ENCODE results near the gene NT5M. TPM values are rescaled to one million over a fixed set of nuclear protein-coding genes. Genes with fewer than 3 reads are reported as not detected.

NT5M gene
- total RNA-seq, 1 donor from 2014 or later = 5.9 TPM

DNA sequence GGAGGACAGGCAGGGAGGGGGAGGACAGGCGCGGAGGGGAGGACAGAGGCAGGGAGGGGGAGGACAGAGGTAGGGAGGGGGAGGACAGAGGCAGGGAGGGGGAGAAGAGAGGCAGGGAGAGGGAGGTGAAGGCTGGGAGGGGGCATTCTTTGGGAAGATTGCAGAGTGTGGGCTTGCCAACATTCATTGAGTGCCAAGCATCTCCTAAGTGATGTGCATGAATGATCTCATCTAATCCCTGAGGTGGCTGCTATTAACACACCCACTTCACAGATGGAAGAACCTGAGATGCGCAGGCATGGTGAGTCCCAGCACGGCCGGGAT is 58.3 kb downstream of the NT5M start:
- Mint-ChIP-seq H3K27me3 (peaks cover 11% of the 10 kb centered on the region), H3K36me3 (no peaks in the 10 kb centered on the region), H3K4me1 (ENCODE audit: unreplicated experiment) (peaks cover 7% of the 10 kb centered on the region), H3K27ac (no peak overlapping the region), H3K4me3 (no peak overlapping the region), H3K9me3 (peaks cover 18% of the 10 kb centered on the region)
- DNase-seq (ENCODE audit: extremely low spot score, unreplicated experiment) = no peak
- TF ChIP-seq, protein P1, sequence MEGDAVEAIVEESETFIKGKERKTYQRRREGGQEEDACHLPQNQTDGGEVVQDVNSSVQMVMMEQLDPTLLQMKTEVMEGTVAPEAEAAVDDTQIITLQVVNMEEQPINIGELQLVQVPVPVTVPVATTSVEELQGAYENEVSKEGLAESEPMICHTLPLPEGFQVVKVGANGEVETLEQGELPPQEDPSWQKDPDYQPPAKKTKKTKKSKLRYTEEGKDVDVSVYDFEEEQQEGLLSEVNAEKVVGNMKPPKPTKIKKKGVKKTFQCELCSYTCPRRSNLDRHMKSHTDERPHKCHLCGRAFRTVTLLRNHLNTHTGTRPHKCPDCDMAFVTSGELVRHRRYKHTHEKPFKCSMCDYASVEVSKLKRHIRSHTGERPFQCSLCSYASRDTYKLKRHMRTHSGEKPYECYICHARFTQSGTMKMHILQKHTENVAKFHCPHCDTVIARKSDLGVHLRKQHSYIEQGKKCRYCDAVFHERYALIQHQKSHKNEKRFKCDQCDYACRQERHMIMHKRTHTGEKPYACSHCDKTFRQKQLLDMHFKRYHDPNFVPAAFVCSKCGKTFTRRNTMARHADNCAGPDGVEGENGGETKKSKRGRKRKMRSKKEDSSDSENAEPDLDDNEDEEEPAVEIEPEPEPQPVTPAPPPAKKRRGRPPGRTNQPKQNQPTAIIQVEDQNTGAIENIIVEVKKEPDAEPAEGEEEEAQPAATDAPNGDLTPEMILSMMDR (conservative IDR thresholded peaks at IDR 0.05) = no peak

DNA sequence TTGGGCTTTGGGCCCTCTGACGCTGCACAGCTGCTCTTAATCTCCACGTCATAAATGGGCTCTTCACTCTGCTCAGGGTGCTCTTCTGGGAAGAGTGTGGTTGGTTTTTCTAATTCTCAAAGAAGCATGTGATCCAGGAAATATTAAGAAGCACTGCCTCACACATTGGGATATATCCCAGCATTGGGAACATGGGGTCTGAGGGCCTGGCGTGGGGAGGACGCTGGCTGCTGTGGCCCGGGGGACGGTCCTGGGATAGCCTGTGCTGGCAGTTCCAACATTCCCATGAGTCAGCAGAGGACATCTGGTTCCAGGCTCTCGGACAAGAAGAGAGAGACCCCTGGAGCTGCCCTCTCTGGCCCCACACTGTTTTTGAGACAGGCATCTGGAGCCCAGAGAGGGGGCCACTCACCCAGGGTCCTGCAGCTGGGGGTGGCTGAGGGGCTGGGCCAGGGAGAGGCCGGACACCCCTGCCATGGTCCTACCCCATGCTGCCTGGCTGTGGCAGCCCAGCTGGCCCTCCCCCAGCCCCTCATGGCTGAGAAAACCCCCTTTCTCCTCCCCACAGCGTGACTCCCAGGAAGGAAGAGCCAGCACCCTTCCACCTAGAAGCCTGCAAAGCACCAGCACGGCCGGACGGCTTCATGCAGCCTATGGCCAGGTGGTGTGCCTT is 58.8 kb downstream of the NT5M start:
- peaks cover 9% of the 10 kb centered on the region for H3K4me1 Mint-ChIP-seq (ENCODE audit: unreplicated experiment)
- no peaks in the 10 kb centered on the region for H3K36me3 Mint-ChIP-seq
- peaks cover 14% of the 10 kb centered on the region for H3K27me3 Mint-ChIP-seq
- TF ChIP-seq, protein P1 (conservative IDR thresholded peaks at IDR 0.05) = no peak
- DNase-seq (ENCODE audit: extremely low spot score, unreplicated experiment) = no peak
- peaks cover 18% of the 10 kb centered on the region for H3K9me3 Mint-ChIP-seq
- no peak overlapping the region for H3K4me3 Mint-ChIP-seq
- no peak overlapping the region for H3K27ac Mint-ChIP-seq

DNA sequence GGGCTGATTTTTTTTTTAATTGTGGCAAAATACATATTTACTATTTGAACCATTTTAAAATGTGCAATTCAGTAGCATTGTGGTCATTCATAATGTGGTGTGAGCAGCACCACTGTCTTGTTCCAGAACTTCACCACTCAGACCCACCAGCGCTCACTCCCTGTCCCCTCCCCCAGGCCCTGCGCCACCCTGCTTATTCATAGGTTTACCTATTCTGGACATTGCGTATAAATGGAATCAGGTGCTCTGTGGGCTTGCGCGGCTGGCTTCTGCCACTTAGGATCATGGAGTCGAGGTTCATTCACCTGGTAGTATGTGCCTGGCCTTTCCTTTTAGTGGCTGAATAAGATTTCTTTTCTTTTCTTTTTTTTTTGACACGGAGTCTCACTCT is 59.4 kb downstream of the NT5M start:
- TF ChIP-seq, protein P1 (conservative IDR thresholded peaks at IDR 0.05) = no peak
- H3K9me3 Mint-ChIP-seq = peaks cover 18% of the 10 kb centered on the region
- no peak for DNase-seq (ENCODE audit: extremely low spot score, unreplicated experiment)
- H3K4me1 Mint-ChIP-seq (ENCODE audit: unreplicated experiment) = peaks cover 14% of the 10 kb centered on the region
- no peaks in the 10 kb centered on the region for H3K36me3 Mint-ChIP-seq
- H3K27ac Mint-ChIP-seq = no peak overlapping the region
- H3K27me3 Mint-ChIP-seq = peaks cover 18% of the 10 kb centered on the region
- H3K4me3 Mint-ChIP-seq = no peak overlapping the region

DNA sequence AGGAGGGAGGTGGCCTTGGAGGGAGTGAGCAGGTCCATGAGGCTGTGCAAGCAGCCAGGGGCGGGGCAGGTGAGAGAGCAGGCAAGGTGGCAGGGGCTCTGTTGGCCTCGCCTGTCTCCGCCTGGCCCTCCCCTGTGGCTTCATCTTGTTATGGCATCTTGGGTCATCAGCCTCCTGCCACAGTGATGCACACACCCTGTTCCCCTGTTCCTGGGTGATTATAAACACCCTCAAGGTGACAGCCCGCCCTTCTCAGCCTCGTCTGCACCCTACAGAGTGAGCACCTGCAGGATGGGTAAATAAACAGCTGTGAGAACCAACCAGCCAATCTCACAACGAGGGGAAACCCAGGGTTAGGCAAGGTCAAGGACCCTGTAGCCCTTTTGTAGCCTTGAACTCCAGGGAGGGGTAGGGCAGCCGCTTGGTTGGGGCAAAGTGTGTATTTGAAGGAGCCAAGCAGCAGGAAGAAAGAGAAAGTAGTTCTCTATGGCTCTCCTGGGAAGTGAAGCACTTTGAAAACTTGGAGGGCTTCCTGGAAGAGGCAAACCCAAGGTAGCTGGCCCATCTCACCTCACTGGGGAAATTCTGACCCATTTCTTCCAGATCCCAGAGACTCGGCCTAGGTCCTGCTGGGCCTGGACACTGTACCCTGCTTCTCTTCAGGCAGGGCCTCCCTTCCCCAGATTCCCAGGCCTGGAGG is 60.6 kb downstream of the NT5M start:
- TF ChIP-seq, protein P1 (conservative IDR thresholded peaks at IDR 0.05) = no peak
- DNase-seq (ENCODE audit: extremely low spot score, unreplicated experiment) = no peak
- H3K36me3 Mint-ChIP-seq = no peaks in the 10 kb centered on the region
- peaks cover 15% of the 10 kb centered on the region for H3K27me3 Mint-ChIP-seq
- peaks cover 15% of the 10 kb centered on the region for H3K9me3 Mint-ChIP-seq
- no peak overlapping the region for H3K4me3 Mint-ChIP-seq
- no peak overlapping the region for H3K27ac Mint-ChIP-seq
- H3K4me1 Mint-ChIP-seq (ENCODE audit: unreplicated experiment) = peaks cover 19% of the 10 kb centered on the region

DNA sequence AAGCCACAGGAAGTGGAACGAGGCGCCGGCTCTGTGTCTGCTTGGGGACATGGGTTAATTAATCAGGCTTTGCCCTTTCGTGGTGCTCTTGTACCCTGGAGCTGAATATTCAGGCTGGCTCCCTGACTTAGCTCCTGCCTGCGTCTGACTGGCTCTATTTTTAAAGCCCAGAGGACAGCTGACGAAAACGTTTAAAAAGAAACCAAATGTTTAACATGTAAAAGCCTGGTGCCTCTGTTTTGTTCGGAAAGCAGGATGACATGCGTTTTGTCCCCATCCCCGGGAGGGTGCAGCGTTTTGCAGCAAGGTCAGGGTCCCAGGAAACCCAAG is 61.1 kb downstream of the NT5M start:
- Mint-ChIP-seq H3K9me3 (peaks cover 13% of the 10 kb centered on the region), H3K36me3 (no peaks in the 10 kb centered on the region), H3K27me3 (peaks cover 14% of the 10 kb centered on the region), H3K4me1 (ENCODE audit: unreplicated experiment) (peaks cover 19% of the 10 kb centered on the region), H3K27ac (no peak overlapping the region), H3K4me3 (no peak overlapping the region)
- TF ChIP-seq, protein P1 (conservative IDR thresholded peaks at IDR 0.05) = no peak
- DNase-seq (ENCODE audit: extremely low spot score, unreplicated experiment) = no peak
